Measurements from ENCODE around the gene C9orf78. TPM values are rescaled to one million over a fixed set of nuclear protein-coding genes. Genes with fewer than 3 reads are reported as not detected.

C9orf78 gene
- total and polyA plus RNA-seq, 8 donors = 30.1 to 71.9 (median 65.6) TPM

DNA sequence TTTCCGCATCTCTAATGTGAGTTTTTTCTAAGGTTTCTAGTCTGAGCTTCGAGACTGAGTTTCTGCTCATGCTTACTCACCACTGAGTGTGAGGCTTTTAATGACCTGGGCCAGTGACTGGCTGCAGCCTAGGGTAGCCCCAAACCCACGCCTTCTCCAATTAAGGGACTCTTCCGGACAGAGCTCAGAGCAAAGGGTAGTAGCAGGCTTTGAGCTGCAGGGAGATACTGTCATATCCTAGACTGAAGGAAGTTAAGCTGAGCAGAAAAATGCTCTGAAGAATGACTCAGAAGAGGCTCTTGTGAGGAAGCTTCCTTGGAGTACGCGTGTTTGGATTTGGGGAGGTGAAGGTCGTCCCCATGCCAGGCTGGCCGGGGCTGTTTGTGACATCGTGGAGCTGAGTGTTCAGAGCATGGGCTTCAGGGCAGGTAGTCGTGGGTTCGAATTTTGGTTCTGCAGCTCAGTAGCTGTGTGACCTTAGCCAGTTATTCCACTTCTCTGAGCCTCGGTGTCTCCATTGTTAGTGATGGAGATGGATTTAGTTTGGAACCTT is 3.7 kb upstream of the C9orf78 start:
- no peaks in the 10 kb centered on the region for H3K9me3 ChIP-seq
- H3K27ac ChIP-seq = no peak overlapping the region
- H3K36me3 ChIP-seq = no peaks in the 10 kb centered on the region
- no peak overlapping the region for H3K4me3 ChIP-seq
- intact Hi-C loops (cut with DNase I) = no loop called here
- TF ChIP-seq, protein P1, sequence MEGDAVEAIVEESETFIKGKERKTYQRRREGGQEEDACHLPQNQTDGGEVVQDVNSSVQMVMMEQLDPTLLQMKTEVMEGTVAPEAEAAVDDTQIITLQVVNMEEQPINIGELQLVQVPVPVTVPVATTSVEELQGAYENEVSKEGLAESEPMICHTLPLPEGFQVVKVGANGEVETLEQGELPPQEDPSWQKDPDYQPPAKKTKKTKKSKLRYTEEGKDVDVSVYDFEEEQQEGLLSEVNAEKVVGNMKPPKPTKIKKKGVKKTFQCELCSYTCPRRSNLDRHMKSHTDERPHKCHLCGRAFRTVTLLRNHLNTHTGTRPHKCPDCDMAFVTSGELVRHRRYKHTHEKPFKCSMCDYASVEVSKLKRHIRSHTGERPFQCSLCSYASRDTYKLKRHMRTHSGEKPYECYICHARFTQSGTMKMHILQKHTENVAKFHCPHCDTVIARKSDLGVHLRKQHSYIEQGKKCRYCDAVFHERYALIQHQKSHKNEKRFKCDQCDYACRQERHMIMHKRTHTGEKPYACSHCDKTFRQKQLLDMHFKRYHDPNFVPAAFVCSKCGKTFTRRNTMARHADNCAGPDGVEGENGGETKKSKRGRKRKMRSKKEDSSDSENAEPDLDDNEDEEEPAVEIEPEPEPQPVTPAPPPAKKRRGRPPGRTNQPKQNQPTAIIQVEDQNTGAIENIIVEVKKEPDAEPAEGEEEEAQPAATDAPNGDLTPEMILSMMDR (IDR thresholded peaks at IDR 0.05) = no peak
- ATAC-seq = no peak
- DNase-seq = no peak
- no peaks in the 10 kb centered on the region for H3K27me3 ChIP-seq
- peaks cover 7 to 48% of the 10 kb centered on the region in 2 donors for H3K4me1 ChIP-seq

DNA sequence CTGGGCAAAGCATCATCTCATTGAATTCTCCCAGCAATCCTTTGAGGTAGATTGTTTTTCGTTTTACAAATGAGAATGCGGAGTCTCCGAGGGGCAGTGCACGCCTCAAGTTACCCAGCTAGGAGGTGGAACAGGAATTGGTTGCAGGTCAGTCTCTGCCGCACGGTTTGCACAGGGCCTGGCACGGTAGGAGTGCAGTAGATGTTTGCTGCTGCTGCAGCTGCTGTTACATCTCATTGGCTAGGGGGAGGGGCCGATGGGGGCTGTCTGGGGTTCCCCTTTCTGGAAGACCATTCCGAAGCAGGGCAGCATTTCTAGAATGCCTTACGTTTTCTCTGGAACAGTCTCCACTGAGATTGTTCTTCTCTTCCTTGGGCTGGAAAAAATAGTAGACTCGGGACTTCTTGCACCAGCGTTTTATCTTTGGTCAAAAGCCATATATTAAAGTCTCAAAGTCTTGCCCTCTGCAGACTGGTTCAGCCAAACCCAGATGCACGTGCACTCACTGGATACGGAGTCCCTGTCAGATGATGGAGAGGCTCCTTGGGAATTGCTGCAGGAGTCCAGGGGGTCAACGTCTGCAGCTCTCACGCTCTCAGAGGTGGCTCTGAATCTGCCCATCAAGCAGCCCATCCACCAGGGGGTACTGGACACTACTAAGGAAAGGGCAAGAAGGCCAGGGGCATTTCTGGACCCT is 1.4 kb upstream of the C9orf78 start:
- TF ChIP-seq, protein P1 (IDR thresholded peaks at IDR 0.05) = no peak
- Histone ChIP-seq H3K9me3 (no peaks in the 10 kb centered on the region), H3K4me1 (peaks cover 9 to 53% of the 10 kb centered on the region in 2 donors), H3K36me3 (peaks cover 0 to 17% of the 10 kb centered on the region in 2 donors), H3K27me3 (no peaks in the 10 kb centered on the region), H3K4me3 (peak overlapping the region; percentile 97 to 98), H3K27ac (no peak overlapping the region)
- no peak for ATAC-seq
- intact Hi-C loops (cut with DNase I) = no loop called here
- no peak for DNase-seq

DNA sequence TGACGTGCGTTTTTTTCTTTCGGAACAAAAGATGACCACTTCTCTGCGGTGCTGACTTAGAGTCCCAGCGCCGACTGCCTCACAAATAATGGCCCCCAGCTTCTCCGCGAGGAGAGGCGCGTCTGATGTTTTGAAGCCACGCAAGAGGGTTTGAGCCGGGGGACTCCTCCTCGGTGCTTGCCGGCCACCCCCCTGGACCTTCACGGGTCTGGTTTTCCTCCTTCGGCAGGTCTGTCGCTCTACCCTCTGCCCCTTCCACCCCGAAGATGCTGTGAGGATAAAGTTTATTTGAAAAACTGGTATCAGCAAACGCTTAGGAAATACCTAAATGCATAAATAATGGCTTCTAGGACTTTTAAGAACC is 767 bp upstream of the C9orf78 start:
- ATAC-seq = no peak

DNA sequence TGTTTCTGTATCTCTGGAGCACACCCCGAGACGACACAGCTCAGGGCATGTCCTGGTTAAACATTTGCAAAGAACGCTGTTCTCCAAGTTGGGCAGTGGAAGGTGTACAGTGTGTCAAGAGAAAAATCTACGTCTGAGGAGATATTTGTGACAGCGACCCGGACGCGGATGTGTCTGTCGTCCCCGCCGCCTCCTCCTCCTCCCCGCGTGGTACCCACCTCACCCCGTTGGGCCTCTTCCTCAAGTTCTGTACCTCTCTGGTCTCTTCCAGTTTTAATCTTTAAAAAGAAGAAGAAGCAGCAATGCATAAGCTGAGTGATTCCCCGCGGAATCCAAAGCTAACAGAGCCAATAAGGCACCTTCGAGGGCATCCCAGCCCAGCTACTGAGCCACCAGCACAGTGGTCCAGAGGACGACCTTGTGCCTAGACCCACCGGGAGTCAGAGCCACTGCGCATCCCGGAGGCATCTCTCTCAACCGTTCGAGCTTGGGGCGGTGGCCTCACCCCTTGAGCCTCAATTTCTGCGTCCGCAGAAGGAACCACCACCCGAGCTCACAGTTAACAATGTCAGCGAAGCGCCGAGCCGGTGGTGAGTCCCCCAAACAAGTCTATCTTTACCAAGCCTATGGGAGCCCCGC is 467 bp downstream of the C9orf78 start:
- intact Hi-C loops (cut with DNase I) = no loop called here
- H3K9me3 ChIP-seq = no peaks in the 10 kb centered on the region
- peak overlapping the region; percentile 97 to 98 for H3K4me3 ChIP-seq
- ATAC-seq = peak; percentile 11
- TF ChIP-seq, protein P1 (IDR thresholded peaks at IDR 0.05) = no peak
- H3K27me3 ChIP-seq = no peaks in the 10 kb centered on the region
- peak overlapping the region; percentile 71 to 89 for H3K27ac ChIP-seq
- H3K36me3 ChIP-seq = peaks cover 0 to 36% of the 10 kb centered on the region in 2 donors
- peaks cover 9 to 49% of the 10 kb centered on the region in 2 donors for H3K4me1 ChIP-seq
- DNase-seq = no peak

More for the DNA sequence above, 767 bp upstream of the C9orf78 start:
- TF ChIP-seq, protein P1 (IDR thresholded peaks at IDR 0.05) = no peak
- Histone ChIP-seq H3K36me3 (peaks cover 0 to 24% of the 10 kb centered on the region in 2 donors), H3K27me3 (no peaks in the 10 kb centered on the region), H3K4me1 (peaks cover 9 to 53% of the 10 kb centered on the region in 2 donors), H3K27ac (peak overlapping the region in 1 of 2 donors; percentile 89), H3K4me3 (peak overlapping the region; percentile 97 to 98), H3K9me3 (no peaks in the 10 kb centered on the region)
- intact Hi-C loops (cut with DNase I) = no loop called here
- DNase-seq = peak in 1 of 4 donors; percentile 17

DNA sequence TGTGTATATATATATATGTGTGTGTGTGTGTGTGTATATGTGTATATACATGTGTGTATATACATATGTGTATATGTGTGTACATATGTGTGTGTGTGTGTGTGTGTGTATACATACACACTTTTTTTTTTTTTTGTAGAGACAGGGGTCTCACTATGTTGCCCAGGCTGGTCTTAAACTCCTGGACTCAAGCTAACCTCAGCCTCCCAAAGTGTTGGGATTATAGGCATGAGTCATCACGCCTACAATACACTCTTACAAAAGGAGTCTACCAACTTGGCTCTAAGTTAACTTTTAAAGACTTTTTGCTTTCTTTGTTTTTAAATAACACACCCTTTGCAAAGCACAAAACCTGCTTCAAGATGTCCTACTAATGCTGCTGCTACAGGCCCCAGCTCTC is 2.1 kb downstream of the C9orf78 start:
- Histone ChIP-seq H3K27me3 (no peaks in the 10 kb centered on the region), H3K9me3 (no peaks in the 10 kb centered on the region), H3K36me3 (peaks cover 0 to 52% of the 10 kb centered on the region in 2 donors), H3K4me1 (peaks cover 9 to 35% of the 10 kb centered on the region in 2 donors), H3K27ac (no peak overlapping the region), H3K4me3 (no peak overlapping the region)
- ATAC-seq (no peak), DNase-seq (no peak)
- intact Hi-C loops (cut with DNase I) = no loop called here
- TF ChIP-seq, protein P1 (IDR thresholded peaks at IDR 0.05) = no peak
